ENCODE results near the gene SCN1B.

The SCN1B gene

DNA sequence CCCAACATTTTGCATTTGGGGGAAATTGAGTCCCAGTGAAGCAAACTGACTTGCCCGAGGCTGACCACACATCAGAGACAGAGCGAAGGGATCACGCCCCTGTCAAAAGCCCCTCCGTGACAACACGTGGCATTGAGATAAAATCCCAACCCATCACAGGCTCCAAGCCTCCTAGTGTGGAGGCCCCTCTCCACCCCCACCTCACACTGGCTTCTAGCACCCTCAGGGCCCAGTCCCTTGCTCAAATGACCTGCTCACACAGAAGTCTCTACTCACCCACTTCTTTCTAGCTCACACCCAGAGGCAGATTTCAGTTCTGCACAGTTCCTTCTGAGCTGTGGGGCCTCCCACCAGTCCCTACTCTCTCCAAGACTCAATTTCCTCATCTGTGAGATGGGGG lies 21.5 kb downstream of the SCN1B start:
- DNase-seq (ENCODE audit: low read depth): no peak
- TF ChIP-seq, protein P1, sequence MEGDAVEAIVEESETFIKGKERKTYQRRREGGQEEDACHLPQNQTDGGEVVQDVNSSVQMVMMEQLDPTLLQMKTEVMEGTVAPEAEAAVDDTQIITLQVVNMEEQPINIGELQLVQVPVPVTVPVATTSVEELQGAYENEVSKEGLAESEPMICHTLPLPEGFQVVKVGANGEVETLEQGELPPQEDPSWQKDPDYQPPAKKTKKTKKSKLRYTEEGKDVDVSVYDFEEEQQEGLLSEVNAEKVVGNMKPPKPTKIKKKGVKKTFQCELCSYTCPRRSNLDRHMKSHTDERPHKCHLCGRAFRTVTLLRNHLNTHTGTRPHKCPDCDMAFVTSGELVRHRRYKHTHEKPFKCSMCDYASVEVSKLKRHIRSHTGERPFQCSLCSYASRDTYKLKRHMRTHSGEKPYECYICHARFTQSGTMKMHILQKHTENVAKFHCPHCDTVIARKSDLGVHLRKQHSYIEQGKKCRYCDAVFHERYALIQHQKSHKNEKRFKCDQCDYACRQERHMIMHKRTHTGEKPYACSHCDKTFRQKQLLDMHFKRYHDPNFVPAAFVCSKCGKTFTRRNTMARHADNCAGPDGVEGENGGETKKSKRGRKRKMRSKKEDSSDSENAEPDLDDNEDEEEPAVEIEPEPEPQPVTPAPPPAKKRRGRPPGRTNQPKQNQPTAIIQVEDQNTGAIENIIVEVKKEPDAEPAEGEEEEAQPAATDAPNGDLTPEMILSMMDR (IDR thresholded peaks at IDR 0.05; ENCODE audit: control insufficient read depth, extremely low read depth, insufficient read depth): no peak
- H3K4me3 ChIP-seq (ENCODE audit: low read depth, low read length): no peak overlapping the region

DNA sequence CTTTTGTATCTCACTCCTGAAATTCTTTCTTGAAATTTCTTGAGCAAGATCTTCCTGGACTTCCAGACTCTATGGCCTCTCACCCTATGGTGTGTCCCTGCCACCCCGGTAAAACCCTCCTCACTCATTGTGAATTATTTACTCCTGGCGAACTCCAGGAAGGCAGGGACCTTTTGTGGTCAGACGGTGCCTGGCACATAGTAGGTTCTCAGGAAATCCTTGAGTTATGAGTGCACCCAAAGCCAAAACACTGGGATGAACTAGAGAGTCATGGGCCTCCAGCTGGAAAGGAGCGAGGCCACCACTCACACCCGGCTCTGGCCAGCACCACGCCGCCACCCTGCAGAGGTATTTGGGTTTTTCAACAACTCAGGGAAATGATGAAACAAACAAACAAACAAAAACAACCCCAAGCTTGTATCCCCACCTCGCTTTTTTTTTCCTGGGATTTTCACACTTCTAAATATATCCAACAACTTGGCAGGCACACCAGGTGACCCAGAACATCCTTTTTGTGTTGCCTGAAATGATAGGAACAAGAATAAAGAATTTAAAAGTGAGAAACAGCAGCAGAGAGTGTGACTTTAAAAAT lies 22.4 kb downstream of the SCN1B start:
- no peak overlapping the region for H3K4me3 ChIP-seq (ENCODE audit: low read depth, low read length)
- TF ChIP-seq, protein P1 (IDR thresholded peaks at IDR 0.05; ENCODE audit: control insufficient read depth, extremely low read depth, insufficient read depth): no peak

DNA sequence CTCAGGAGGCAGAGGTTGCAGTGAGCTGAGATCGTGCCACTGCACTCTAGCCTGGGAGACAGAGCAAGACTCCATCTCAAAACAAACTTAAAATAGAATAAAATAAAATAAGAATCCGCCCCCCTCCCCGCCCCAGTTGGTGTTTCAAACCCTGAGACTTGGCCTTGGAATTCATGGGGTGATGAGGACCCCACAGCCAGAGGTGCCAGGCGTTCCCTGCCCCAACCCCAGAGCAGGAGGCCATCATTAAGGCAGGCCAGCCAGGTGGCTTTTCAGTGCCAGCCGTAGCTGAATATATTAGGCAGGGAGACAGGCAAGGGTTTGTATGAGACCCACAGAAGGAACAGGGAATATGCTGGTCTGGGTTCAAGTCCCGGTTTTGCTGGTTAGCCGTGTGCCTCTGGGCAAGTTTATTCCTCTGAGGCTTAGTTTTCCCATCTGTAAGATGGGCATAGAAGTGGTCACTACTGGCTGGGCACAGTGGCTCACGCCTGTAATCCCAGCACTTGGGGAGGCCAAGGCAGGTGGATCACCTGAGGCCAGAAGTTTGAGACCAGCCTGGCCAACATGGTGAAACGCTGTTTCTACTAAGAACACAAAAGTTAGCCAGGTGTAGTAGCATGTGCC lies 23.5 kb downstream of the SCN1B start:
- TF ChIP-seq, protein P1 (IDR thresholded peaks at IDR 0.05; ENCODE audit: control insufficient read depth, extremely low read depth, insufficient read depth): no peak
- no peak overlapping the region for H3K4me3 ChIP-seq (ENCODE audit: low read depth, low read length)
- DNase-seq (ENCODE audit: low read depth): no peak

More for the DNA sequence above, 22.4 kb downstream of the SCN1B start:
- no peak for DNase-seq (ENCODE audit: low read depth)

DNA sequence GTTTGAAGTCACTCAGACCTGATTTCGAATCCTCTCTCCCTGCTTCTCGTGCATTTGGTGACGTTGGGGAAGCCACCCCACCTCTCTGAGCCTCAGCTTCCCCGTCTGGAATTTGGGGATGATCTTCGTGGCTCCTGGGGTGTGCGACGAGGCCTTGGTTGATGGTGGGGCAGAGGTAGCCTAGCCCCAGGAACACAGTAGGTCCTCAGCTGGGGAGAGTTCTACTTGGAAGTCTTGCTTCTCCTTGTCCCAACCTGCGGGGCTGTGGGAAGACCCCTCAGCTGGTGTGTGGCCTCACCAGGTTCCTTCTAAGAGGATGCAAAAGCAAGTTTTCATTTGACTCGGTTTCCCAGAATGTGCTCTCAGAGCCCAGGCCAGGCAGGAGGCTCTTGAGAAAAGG lies 24.4 kb downstream of the SCN1B start:
- no peak for DNase-seq (ENCODE audit: low read depth)
- no peak overlapping the region for H3K4me3 ChIP-seq (ENCODE audit: low read depth, low read length)
- TF ChIP-seq, protein P1 (IDR thresholded peaks at IDR 0.05; ENCODE audit: control insufficient read depth, extremely low read depth, insufficient read depth): no peak

DNA sequence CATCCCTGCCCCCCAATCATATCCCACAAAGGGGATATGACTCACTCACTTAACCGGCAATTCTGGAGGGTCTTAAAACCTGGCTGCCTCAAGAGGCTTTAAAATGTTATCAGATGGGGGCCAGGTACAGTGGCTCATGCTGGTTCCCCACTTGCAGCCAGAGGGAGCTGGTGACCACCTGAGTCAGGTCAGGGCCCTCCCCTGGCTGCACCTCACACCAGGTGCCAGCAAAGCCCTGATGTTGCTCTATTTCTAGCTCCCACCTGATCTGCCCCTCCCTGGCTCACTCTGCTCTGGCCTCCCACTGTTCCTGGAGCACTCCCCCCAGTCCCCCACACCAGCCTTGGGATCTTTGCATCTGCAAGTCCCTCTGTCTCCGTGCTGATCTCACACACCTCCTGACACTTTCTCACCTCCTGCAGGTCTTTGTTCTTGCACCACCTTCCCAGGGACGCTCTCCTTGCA lies 25.5 kb downstream of the SCN1B start:
- TF ChIP-seq, protein P1 (IDR thresholded peaks at IDR 0.05; ENCODE audit: control insufficient read depth, extremely low read depth, insufficient read depth): no peak
- no peak for DNase-seq (ENCODE audit: low read depth)
- H3K4me3 ChIP-seq (ENCODE audit: low read depth, low read length): no peak overlapping the region

DNA sequence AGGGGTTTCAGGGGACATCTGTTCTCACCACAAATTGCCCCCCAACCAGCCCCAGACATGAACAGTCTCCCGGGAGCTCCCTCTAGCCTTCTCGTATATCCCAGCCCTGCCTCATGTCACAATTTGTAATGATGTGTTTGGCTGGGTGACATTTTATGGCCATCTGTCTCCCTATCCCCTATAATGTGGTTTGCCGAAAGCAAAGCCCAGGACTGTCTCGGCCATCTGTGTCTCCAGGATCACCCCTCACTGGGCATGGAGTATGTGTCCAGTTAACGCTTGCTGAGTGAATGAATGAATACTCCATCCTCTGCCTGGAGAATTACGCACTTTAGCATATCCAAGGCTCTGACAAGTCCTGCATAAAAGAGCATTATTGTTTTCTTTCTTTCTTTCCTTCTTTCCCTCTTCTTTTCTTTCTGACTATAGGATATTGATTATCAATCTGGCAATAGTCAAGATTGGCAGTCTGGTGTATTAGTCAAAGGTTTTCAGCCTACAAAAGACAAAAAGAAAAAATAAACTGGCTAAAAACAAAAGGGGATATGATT lies 26.3 kb downstream of the SCN1B start:
- TF ChIP-seq, protein P1 (IDR thresholded peaks at IDR 0.05; ENCODE audit: control insufficient read depth, extremely low read depth, insufficient read depth): no peak
- DNase-seq (ENCODE audit: low read depth): no peak
- H3K4me3 ChIP-seq (ENCODE audit: low read depth, low read length): no peak overlapping the region
